GM23338 (cell line): ENCODE measurements around the gene HOXA11. TPM values are rescaled to one million over a fixed set of nuclear protein-coding genes. Genes with fewer than 3 reads are reported as not detected.

Source experiments
- ATAC-seq: fragments of 200-7000 bp; cut with Tn5 transposase; 3 replicates; pipeline ENCODE4 v1.9.1; 2020
- DNase-seq: peaks from one replicate; pipeline ENCODE4 v3.0.0-alpha.2; 2015; ENCODE audit warnings: low spot score
- H2AFZ ChIP-seq: fragments of 200-600 bp; sonication (generic); 2 replicates; pipeline ENCODE4 v1.8.0; 2016; ENCODE audit warnings: antibody characterized with exemption, mild to moderate bottlenecking, moderate library complexity
- H3F3A ChIP-seq: fragments of 200-600 bp; sonication (generic); replicated peaks from 2 replicates; pipeline ENCODE4 v1.8.0; 2017; ENCODE audit warnings: antibody characterized with exemption, mixed run types, low read depth
- H3K27ac ChIP-seq: fragments of 200-600 bp; sonication (generic); 2 replicates; pipeline ENCODE4 v1.6.1; 2016; ENCODE audit warnings: low read depth
- H3K27me3 ChIP-seq: fragments of 200-600 bp; sonication (generic); 2 replicates; pipeline ENCODE4 v1.8.0; 2016; ENCODE audit warnings: mild to moderate bottlenecking, mixed run types, moderate library complexity; ENCODE audit not compliant: insufficient read depth
- H3K36me3 ChIP-seq: fragments of 200-600 bp; sonication (generic); 2 replicates; pipeline ENCODE4 v1.8.0; 2016; ENCODE audit warnings: mild to moderate bottlenecking; ENCODE audit not compliant: insufficient read depth
- H3K4me1 ChIP-seq: fragments of 200-600 bp; sonication (generic); 2 replicates; pipeline ENCODE4 v1.8.0; 2016; ENCODE audit warnings: mild to moderate bottlenecking, moderate library complexity; ENCODE audit not compliant: insufficient read depth
- H3K4me2 ChIP-seq: fragments of 200-600 bp; sonication (generic); 2 replicates; pipeline ENCODE4 v1.7.1; 2017; ENCODE audit warnings: mixed run types
- H3K4me3 ChIP-seq: fragments of 200-600 bp; sonication (generic); 2 replicates; pipeline ENCODE4 v1.6.1; 2016; ENCODE audit warnings: mixed run types
- H3K79me2 ChIP-seq: fragments of 200-600 bp; sonication (generic); replicated peaks from 2 replicates; pipeline ENCODE4 v1.8.0; 2017; ENCODE audit warnings: mild to moderate bottlenecking; ENCODE audit not compliant: insufficient read depth
- H3K9me2 ChIP-seq: fragments of 200-600 bp; sonication (generic); 2 replicates; pipeline ENCODE4 v1.8.0; 2017; ENCODE audit not compliant: insufficient read depth
- H4K20me1 ChIP-seq: fragments of 200-600 bp; sonication (generic); replicated peaks from 2 replicates; pipeline ENCODE4 v1.8.0; 2017; ENCODE audit warnings: mild to moderate bottlenecking; ENCODE audit not compliant: insufficient read depth
- H3K27ac Mint-ChIP-seq: 2 replicates; pipeline ENCODE4 v1.8.0; 2020; ENCODE audit warnings: inconsistent platforms, mild to moderate bottlenecking, moderate library complexity, mixed read lengths
- H3K27me3 Mint-ChIP-seq: 3 replicates; pipeline ENCODE4 v1.8.0; 2022; ENCODE audit warnings: low read depth, mild to moderate bottlenecking, moderate library complexity, mixed read lengths, inconsistent platforms; ENCODE audit not compliant: insufficient read depth, poor library complexity
- H3K36me3 Mint-ChIP-seq: 3 replicates; pipeline ENCODE4 v1.8.0; 2021; ENCODE audit warnings: low read depth, mild to moderate bottlenecking, inconsistent platforms, moderate library complexity, mixed read lengths
- H3K4me1 Mint-ChIP-seq: 3 replicates; pipeline ENCODE4 v1.8.0; 2020; ENCODE audit warnings: mild to moderate bottlenecking, inconsistent platforms, mixed read lengths
- H3K4me3 Mint-ChIP-seq: 3 replicates; pipeline ENCODE4 v1.8.0; 2021; ENCODE audit warnings: moderate library complexity, mild to moderate bottlenecking, inconsistent platforms, mixed read lengths
- H3K9me3 Mint-ChIP-seq: 3 replicates; pipeline ENCODE4 v1.8.0; 2020; ENCODE audit warnings: moderate library complexity, mild to moderate bottlenecking, inconsistent platforms, mixed read lengths
- CREB1 ChIP-seq: fragments of 250-450 bp; sonication (Bioruptor Pico); IDR thresholded peaks from 2 replicates; pipeline ENCODE4 v1.5.0; 2020; ENCODE audit warnings: low read depth, mild to moderate bottlenecking, moderate library complexity
- ETS1 ChIP-seq: IDR thresholded peaks from 2 replicates; pipeline ENCODE4 v1.6.1; 2016; ENCODE audit warnings: antibody characterized with exemption
- EZH2 ChIP-seq: fragments of 200-600 bp; sonication (generic); IDR thresholded peaks from one replicate; pipeline ENCODE4 v1.8.0; 2017; ENCODE audit warnings: antibody characterized with exemption, mild to moderate bottlenecking, low read depth; ENCODE audit not compliant: unreplicated experiment
- EZH2phosphoT487 ChIP-seq: fragments of 200-600 bp; sonication (generic); IDR thresholded peaks from one replicate; pipeline ENCODE4 v1.8.1; 2018; ENCODE audit warnings: antibody characterized with exemption; ENCODE audit not compliant: unreplicated experiment
- JUNB ChIP-seq: IDR thresholded peaks from one replicate; pipeline ENCODE4 v1.6.1; 2016; ENCODE audit warnings: antibody characterized with exemption; ENCODE audit not compliant: unreplicated experiment
- NANOG ChIP-seq: IDR thresholded peaks from 2 replicates; pipeline ENCODE4 v1.6.1; 2016; ENCODE audit warnings: antibody characterized with exemption, borderline replicate concordance
- POLR2AphosphoS5 ChIP-seq: IDR thresholded peaks from 2 replicates; pipeline ENCODE4 v1.6.1; 2016; ENCODE audit warnings: antibody characterized with exemption, low read depth
- ZNF331 ChIP-seq: fragments of 250-450 bp; sonication (Bioruptor Pico); IDR thresholded peaks from 2 replicates; pipeline ENCODE4 v1.5.0; 2020; ENCODE audit warnings: low read depth, mild to moderate bottlenecking, moderate library complexity
- polyA plus RNA-seq: library from polyadenylated mRNA; unstranded; fragments of >200 nt; fragmentation: Nextera tagmentation; extraction: Ambion mirVana; gene quantifications from 2 replicates; pipeline ENCODE4 v1.2.1, GENCODE V29; 2016
- total RNA-seq: library from RNA; depleted of rRNA; stranded (reverse); fragments of >200 nt; shearing (Covaris generic); gene quantifications from 2 replicates; pipeline ENCODE4 v1.2.3, GENCODE V29; 2014

HOXA11 gene
- total and polyA plus RNA-seq, 2 experiments from 2014 or later: not detected

- H3K9me3 Mint-ChIP-seq: peaks cover 17% of the 10 kb centered on the region; the same call in 2 of the 3 replicates
- peaks cover 60% of the 10 kb centered on the region for H3F3A ChIP-seq
- no peak overlapping the region; the same call in 2 of the 3 replicates for H3K4me3 Mint-ChIP-seq
- peak; percentile 87 for TF ChIP-seq EZH2
- TF ChIP-seq JUNB: no peak
- DNase-seq (no peak), ATAC-seq (no peak)
- no peaks in the 10 kb centered on the region; the same call in 2 of the 3 replicates for H3K36me3 Mint-ChIP-seq
- no peaks in the 10 kb centered on the region for H3K79me2 ChIP-seq
- peaks cover 100% of the 10 kb centered on the region for H3K27me3 ChIP-seq
- peak overlapping the region; percentile 36; the same call in 1 of the 2 replicates for H3K4me3 ChIP-seq
- no peak overlapping the region for H2AFZ ChIP-seq
- peaks cover 45% of the 10 kb centered on the region for H4K20me1 ChIP-seq
- H3K4me1 Mint-ChIP-seq: peaks cover 17% of the 10 kb centered on the region; the same call in 2 of the 3 replicates
- H3K9me2 ChIP-seq: no peaks in the 10 kb centered on the region
- H3K36me3 ChIP-seq: no peaks in the 10 kb centered on the region
- H3K27ac ChIP-seq: no peak overlapping the region
- H3K4me1 ChIP-seq: peaks cover 27% of the 10 kb centered on the region
- no peak overlapping the region for H3K27ac Mint-ChIP-seq
- H3K27me3 Mint-ChIP-seq: peaks cover 95% of the 10 kb centered on the region
- peak overlapping the region; percentile 55 for H3K4me2 ChIP-seq
Measured at GRCh38 chr7:27170426-27171324, 14.4 kb downstream of the HOXA11 start.

GRCh38 chr7:27169658-27170425 is 15.2 kb downstream of the HOXA11 start:
- H3K27ac ChIP-seq: no peak overlapping the region
- no peak overlapping the region for H3K27ac Mint-ChIP-seq

GRCh38 chr7:27168265-27168947 is 16.6 kb downstream of the HOXA11 start:
- peaks cover 99% of the 10 kb centered on the region for H3K27me3 Mint-ChIP-seq
- H3K9me3 Mint-ChIP-seq: peaks cover 19% of the 10 kb centered on the region; the same call in 2 of the 3 replicates
- peaks cover 100% of the 10 kb centered on the region for H3K27me3 ChIP-seq
- no peaks in the 10 kb centered on the region; the same call in 1 of the 2 replicates for H3K36me3 ChIP-seq
- no peaks in the 10 kb centered on the region for H3K79me2 ChIP-seq
- H3K36me3 Mint-ChIP-seq: no peaks in the 10 kb centered on the region; the same call in 2 of the 3 replicates
- H3K4me1 Mint-ChIP-seq: peaks cover 17% of the 10 kb centered on the region
- H3K9me2 ChIP-seq: no peaks in the 10 kb centered on the region
- no peak overlapping the region for H3K27ac ChIP-seq
- peak; percentile 31 for DNase-seq
- H3K27ac Mint-ChIP-seq: no peak overlapping the region
- no peak overlapping the region for H3K4me2 ChIP-seq
- no peak overlapping the region for H2AFZ ChIP-seq
- ATAC-seq: no peak
- peaks cover 49% of the 10 kb centered on the region for H3F3A ChIP-seq
- peak overlapping the region; percentile 16; the same call in 1 of the 3 replicates for H3K4me3 Mint-ChIP-seq
- no peak overlapping the region for H3K4me3 ChIP-seq
- H4K20me1 ChIP-seq: peaks cover 47% of the 10 kb centered on the region
- H3K4me1 ChIP-seq: peaks cover 12% of the 10 kb centered on the region
- no peak for TF ChIP-seq ETS1
- TF ChIP-seq CREB1 (CRISPR knock-in tag): no peak
- TF ChIP-seq POLR2AphosphoS5: no peak
- no peak for TF ChIP-seq NANOG
- TF ChIP-seq JUNB: no peak
- no peak for TF ChIP-seq ZNF331 (CRISPR knock-in tag)
- TF ChIP-seq EZH2: peak; percentile 100

More at GRCh38 chr7:27169658-27170425, 15.2 kb downstream of the HOXA11 start:
- H3K4me1 Mint-ChIP-seq: peaks cover 14% of the 10 kb centered on the region; the same call in 2 of the 3 replicates
- Histone ChIP-seq H2AFZ (no peak overlapping the region), H3K36me3 (no peaks in the 10 kb centered on the region), H4K20me1 (peaks cover 44% of the 10 kb centered on the region), H3K4me1 (peaks cover 20% of the 10 kb centered on the region), H3K4me3 (peak overlapping the region; percentile 36), H3K4me2 (peak overlapping the region; percentile 55), H3K79me2 (no peaks in the 10 kb centered on the region), H3F3A (peaks cover 55% of the 10 kb centered on the region), H3K9me2 (no peaks in the 10 kb centered on the region), H3K27me3 (peaks cover 100% of the 10 kb centered on the region)
- peaks cover 95% of the 10 kb centered on the region for H3K27me3 Mint-ChIP-seq
- H3K4me3 Mint-ChIP-seq: no peak overlapping the region; the same call in 2 of the 3 replicates
- H3K9me3 Mint-ChIP-seq: peaks cover 19% of the 10 kb centered on the region; the same call in 2 of the 3 replicates
- H3K36me3 Mint-ChIP-seq: no peaks in the 10 kb centered on the region; the same call in 2 of the 3 replicates
- ATAC-seq: peak; percentile 34
- peak; percentile 82 for DNase-seq
- TF ChIP-seq EZH2phosphoT487 (peak; percentile 99), EZH2 (peak; percentile 99), POLR2AphosphoS5 (no peak)
